ENCODE results near the gene LCN15. TPM values are rescaled to one million over a fixed set of nuclear protein-coding genes. Genes with fewer than 3 reads are reported as not detected.

Gene LCN15
- total and polyA plus RNA-seq, 2 of the 13 experiments (the other 11 are each of a cell fraction or from before 2014, with no cell fraction given): 1.3 to 53.7 TPM

DNA sequence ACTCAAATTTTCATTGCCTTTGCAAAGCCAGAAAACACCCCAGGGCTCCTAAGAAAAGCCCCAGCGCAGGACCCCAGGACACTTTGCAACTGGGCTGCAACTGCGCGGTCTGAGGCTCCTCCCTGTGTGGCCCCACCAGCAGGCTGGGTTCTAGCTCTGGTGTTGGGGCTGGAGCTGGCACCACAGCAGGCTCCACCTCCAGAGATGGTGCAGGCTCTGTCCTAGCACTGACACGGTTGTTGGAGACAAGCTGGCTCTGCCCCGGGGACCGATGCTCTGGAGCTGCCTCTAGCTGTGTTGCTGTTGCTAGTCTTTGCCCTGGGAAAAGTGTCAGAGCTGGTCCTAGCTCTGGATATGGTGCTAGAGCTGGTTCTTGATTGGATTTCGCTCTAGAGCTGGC lies 35.2 kb downstream of the LCN15 start (continued):
- peak; percentile 20 for TF ChIP-seq SRSF1 (optimal IDR thresholded peaks at IDR 0.05; ENCODE audit: low read depth, low read length)
- TF ChIP-seq ZSCAN20 (CRISPR knock-in tag; IDR thresholded peaks at IDR 0.05; ENCODE audit: borderline replicate concordance): no peak
- TF ChIP-seq ZNF484 (CRISPR knock-in tag; IDR thresholded peaks at IDR 0.05; ENCODE audit: borderline replicate concordance, low read depth): no peak
- TF ChIP-seq, protein P1, sequence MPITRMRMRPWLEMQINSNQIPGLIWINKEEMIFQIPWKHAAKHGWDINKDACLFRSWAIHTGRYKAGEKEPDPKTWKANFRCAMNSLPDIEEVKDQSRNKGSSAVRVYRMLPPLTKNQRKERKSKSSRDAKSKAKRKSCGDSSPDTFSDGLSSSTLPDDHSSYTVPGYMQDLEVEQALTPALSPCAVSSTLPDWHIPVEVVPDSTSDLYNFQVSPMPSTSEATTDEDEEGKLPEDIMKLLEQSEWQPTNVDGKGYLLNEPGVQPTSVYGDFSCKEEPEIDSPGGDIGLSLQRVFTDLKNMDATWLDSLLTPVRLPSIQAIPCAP (CRISPR knock-in tag; IDR thresholded peaks at IDR 0.05; ENCODE audit: low read depth): no peak
- no peak for TF ChIP-seq POLR2G (IDR thresholded peaks at IDR 0.05; ENCODE audit: low read depth, low read length)
- no peak for TF ChIP-seq HMGA1 (CRISPR knock-in tag; conservative IDR thresholded peaks at IDR 0.05)
- no peak for TF ChIP-seq MED8 (CRISPR knock-in tag; IDR thresholded peaks at IDR 0.05; ENCODE audit: insufficient replicate concordance)
- TF ChIP-seq HOXD1 (CRISPR knock-in tag; IDR thresholded peaks at IDR 0.05): no peak
- TF ChIP-seq ZNF629 (CRISPR knock-in tag; conservative IDR thresholded peaks at IDR 0.05): no peak
- TF ChIP-seq, protein P2, sequence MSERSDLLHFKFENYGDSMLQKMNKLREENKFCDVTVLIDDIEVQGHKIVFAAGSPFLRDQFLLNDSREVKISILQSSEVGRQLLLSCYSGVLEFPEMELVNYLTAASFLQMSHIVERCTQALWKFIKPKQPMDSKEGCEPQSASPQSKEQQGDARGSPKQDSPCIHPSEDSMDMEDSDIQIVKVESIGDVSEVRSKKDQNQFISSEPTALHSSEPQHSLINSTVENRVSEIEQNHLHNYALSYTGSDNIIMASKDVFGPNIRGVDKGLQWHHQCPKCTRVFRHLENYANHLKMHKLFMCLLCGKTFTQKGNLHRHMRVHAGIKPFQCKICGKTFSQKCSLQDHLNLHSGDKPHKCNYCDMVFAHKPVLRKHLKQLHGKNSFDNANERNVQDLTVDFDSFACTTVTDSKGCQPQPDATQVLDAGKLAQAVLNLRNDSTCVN (CRISPR knock-in tag; IDR thresholded peaks at IDR 0.05; ENCODE audit: borderline replicate concordance): peak; percentile 90; the same call in 1 of the 2 replicates
- no peak for TF ChIP-seq ZNF451 (CRISPR knock-in tag; IDR thresholded peaks at IDR 0.05)
- no peak for TF ChIP-seq TEAD3 (CRISPR knock-in tag; optimal IDR thresholded peaks at IDR 0.05; ENCODE audit: borderline replicate concordance)
- TF ChIP-seq ZNF124 (CRISPR knock-in tag; IDR thresholded peaks at IDR 0.05): no peak
- TF ChIP-seq ZNF841 (CRISPR knock-in tag; IDR thresholded peaks at IDR 0.05; ENCODE audit: borderline replicate concordance): no peak
- TF ChIP-seq ZNF720 (CRISPR knock-in tag; IDR thresholded peaks at IDR 0.05): no peak
- no peak for TF ChIP-seq AKAP8 (CRISPR knock-in tag; IDR thresholded peaks at IDR 0.05)
- no peak; the same call in 1 of the 2 replicates for TF ChIP-seq SALL1 (CRISPR knock-in tag; IDR thresholded peaks at IDR 0.05)
- TF ChIP-seq AGO2 (optimal IDR thresholded peaks at IDR 0.05; ENCODE audit: low read depth, low read length): no peak
- TF ChIP-seq ZNF878 (CRISPR knock-in tag; IDR thresholded peaks at IDR 0.05): no peak
- no peak for TF ChIP-seq ZNF670 (CRISPR knock-in tag; IDR thresholded peaks at IDR 0.05; ENCODE audit: borderline replicate concordance)
- TF ChIP-seq, protein P3, sequence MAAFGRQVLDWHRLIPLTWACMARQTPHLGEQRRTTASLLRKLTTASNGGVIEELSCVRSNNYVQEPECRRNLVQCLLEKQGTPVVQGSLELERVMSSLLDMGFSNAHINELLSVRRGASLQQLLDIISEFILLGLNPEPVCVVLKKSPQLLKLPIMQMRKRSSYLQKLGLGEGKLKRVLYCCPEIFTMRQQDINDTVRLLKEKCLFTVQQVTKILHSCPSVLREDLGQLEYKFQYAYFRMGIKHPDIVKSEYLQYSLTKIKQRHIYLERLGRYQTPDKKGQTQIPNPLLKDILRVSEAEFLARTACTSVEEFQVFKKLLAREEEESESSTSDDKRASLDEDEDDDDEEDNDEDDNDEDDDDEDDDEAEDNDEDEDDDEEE (CRISPR knock-in tag; IDR thresholded peaks at IDR 0.05): no peak
- no peak for TF ChIP-seq ZNF138 (CRISPR knock-in tag; IDR thresholded peaks at IDR 0.05; ENCODE audit: low read depth)
- TF ChIP-seq ELF4 (CRISPR knock-in tag; IDR thresholded peaks at IDR 0.05; ENCODE audit: borderline replicate concordance): no peak
